Activated CD4-positive, alpha-beta T cell treated with anti-CD3 and anti-CD28 coated beads, Interleukin-10, Interleukin-2, amounts not matched to agents 100 ng/mL and 50 ng/mL, durations not matched to agents 16 hours and 8 hours (primary cell): ENCODE data around the gene PRKAR1A.
"Not testable (repeated sequence)": the region's sequence is repeated elsewhere in the genome, so short reads cannot be mapped to it uniquely, and the experiment has no call there.

Experiments
- DNase-seq: peaks from one replicate; pipeline ENCODE4 v3.0.0-alpha.2; 2020

PRKAR1A gene

DNA sequence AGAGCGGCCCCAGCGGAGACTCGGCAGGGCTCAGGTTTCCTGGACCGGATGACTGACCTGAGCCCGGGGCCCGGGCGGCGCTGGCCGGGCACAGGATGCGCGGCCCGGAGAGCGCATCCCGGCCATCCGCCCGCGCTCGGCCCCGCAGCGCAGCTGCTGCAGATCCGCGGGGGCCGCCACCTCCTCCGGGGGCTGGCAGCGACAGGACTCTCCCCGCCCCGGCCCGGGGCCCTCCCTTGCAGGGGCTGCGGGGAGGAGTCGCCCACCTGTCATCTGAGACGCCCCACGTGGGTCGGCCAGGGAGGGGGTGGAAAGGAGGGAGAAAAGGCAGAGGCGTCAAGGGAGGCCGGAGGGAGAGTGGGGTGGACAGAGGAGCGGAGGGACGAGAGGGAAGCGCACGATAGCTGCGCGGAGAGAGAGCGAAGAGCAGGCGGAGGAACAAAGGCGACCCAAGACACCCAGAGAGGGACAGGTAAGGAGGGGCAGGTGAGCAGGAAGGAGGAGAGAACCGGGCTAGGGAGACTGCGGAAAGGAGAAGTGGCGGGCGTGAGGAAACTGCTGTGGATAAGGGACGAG, 471 bp upstream of the PRKAR1A start:
- DNase-seq = peak; percentile 59

- no peak for DNase-seq
These were observed 787 bp downstream of the PRKAR1A start for GRCh38 chr17:68512960-68513474.

GRCh38 chr17:68513932-68514331, 1.7 kb downstream of the PRKAR1A start:
- DNase-seq = no peak

DNA sequence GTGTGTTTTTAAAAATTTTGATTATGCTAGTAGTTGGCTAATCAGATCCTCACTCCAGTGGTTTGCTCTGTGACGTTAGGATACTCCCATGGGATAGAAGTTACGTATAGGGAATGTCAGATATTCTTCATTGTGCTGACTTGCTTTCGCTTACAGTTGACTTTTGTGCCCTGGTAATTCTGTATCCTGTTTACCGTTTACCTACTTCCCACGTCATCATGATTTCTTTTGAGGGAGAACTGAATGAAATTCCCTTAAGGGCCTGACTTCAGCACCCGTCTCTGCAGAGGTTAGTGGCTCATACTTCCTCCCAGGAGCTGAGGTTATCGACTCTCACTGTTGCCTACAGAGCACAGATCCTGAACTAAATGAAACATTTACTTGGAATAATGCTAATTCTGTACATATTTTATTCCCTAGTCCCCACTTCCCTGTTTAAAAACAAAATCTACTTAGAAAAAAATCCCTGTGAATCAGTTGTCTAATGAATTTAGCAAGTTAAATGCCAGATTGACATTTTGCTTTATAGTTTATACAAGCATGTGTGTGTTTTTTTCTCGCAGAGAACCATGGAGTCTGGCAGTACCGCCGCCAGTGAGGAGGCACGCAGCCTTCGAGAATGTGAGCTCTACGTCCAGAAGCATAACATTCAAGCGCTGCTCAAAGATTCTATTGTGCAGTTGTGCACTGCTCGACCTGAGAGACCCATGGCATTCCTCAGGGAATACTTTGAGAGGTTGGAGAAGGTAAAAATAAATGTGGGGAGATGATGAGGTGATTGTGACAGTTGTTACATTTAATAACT, 2.8 kb downstream of the PRKAR1A start:
- no peak for DNase-seq

DNA sequence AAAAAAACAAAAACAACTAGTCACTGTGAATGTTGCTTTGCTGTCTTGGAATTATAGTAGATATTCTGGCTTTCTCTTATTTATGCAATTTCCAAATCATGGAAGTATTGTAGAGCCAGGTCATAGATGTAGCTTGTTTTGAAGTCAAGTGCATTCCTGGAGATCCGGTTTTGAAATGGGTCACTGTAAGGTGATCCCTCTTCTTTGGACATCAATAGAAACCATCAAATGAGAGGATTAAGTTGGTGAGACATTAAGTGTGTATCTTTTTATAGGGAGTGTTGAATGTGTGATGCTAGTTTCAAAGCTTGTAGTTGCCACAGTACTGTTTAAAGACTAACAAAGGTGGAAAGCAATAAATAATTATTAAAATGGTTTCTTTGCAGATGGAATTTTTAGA, 4.5 kb downstream of the PRKAR1A start:
- no peak for DNase-seq

DNA sequence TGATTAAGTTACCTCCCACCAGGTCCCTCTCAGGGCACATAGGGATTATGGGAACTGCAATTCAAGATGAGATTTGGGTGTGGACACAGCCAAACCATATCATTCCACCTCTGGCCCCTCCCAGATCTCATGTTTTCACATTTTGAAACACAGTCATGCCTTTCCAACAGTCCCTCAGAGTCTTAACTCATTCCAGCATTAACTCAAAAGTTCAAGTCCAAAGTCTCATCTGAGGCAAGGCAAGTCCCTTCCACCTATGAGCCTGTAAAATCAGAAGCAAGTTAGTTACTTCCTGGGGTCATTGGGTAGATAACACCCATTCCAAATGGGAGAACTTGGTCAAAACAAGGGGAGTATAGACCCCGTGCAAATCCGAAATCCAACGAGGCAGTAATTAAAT, 5.4 kb downstream of the PRKAR1A start:
- not testable (repeated sequence) for DNase-seq

DNA sequence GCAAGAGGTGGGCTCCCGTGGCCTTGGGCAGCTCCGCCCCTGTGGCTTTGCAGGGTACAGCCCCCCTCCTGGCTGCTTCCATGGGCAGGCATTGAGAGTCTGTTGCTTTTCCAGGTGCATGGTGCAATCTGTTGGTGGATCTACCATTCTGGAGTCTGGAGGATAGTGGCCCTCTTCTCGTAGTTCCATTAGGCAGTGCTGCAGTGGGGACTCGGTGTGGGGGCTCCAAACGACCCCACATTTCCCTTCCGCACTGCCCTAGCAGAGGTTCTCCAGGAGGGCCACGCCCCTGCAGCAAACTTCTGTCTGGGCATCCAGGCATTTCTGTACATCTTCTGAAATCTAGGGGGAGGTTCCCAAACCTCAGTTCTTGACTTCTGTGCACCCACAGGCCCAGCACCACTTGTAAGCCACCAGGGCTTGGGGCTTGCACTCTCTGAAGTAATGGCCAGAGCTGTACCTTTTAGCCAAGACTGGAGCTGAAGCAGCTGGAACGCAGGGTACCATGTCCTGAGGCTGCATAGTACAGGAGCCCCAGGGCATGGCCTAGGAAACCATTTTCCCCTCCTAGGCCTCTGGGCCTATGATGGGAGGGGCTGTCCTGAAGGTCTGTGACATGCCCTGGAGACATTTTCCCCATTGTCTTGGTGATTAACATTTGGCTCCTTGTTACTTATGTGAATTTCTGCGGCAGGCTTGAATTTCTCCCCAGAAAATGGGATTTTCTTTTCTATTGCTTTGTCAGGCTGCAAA, 6.0 kb downstream of the PRKAR1A start:
- DNase-seq = no peak

DNA sequence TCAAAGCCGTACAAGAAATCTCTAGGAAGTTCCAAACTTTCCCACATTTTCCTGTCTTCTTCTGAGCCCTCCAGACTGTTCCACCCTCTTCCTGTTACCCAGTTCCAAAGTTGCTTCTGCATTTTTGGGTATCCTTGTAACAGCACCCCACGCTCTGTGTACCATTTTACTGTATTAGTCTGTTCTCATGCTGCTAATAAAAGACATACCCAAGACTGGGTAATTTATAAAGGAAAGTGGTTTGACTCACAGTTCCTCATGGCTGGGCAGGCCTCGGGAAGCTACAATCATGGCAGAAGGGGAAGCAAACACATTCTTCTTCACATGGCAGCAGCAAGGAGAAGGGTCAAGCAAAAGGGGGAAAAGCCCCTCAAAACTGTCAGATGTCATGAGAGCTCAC, 6.8 kb downstream of the PRKAR1A start:
- DNase-seq = not testable (repeated sequence)

- no peak for DNase-seq
These were observed 7.7 kb downstream of the PRKAR1A start for GRCh38 chr17:68519911-68520310.

- DNase-seq = no peak
These were observed 10.0 kb downstream of the PRKAR1A start for GRCh38 chr17:68522266-68522665.

- no peak for DNase-seq
These were observed 14.3 kb downstream of the PRKAR1A start for GRCh38 chr17:68526548-68526947.

DNA sequence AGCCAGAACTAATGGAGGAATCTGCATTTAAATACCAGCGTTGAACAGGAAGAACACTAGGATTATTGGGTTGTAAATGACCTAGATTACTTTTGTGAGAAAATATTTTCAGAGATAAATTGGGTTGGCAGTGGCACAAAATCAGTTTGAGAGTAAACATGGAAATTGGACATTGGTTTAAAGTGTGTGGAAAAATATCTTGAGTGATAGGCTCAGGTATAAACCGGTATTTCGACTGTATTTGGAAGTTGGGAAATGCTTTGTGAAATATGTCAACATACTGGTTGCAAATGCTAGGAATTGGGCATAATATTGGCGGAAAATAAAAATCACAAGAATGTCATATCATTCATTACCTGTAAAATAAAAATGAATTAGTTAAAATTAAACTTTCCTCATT, 15.1 kb downstream of the PRKAR1A start:
- no peak for DNase-seq

DNA sequence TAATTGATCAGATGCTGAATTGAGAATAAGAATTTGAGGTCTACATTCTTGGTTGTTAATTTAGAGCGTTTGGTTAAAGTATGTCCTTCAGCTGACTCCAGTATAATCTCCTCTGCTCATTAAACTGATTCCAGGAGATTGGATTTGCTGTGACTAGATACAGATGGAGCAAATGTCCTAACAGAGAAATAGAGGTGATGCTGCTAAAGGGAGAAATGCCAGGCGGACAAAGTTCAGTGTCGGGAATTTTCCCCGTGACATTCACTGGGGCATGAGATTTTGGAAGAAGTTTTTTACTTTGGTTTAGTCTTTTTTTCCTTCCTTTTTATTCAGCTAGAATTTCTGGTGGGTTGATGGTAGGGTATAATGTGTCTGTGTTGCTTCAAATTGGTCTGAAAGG, 19.0 kb downstream of the PRKAR1A start:
- no peak for DNase-seq

DNA sequence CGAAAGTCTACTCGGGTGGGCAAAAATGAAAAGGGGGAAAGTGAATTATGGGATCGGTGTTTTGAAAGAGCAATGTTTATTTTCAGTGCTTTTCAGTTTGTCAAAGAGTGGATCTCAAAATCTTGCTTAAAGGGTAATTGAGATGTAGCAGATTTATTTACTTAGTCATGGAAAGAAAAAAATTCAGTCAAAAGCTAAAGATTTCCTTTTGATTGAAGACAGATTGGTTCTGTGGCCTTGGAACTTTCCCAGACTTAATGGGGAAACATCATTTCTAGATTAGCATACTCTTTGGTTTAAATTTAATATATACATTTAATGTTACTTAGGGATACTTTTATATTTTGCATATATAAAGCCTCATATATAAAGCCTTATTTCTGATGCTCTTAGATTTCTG, 20.6 kb downstream of the PRKAR1A start:
- no peak for DNase-seq

DNA sequence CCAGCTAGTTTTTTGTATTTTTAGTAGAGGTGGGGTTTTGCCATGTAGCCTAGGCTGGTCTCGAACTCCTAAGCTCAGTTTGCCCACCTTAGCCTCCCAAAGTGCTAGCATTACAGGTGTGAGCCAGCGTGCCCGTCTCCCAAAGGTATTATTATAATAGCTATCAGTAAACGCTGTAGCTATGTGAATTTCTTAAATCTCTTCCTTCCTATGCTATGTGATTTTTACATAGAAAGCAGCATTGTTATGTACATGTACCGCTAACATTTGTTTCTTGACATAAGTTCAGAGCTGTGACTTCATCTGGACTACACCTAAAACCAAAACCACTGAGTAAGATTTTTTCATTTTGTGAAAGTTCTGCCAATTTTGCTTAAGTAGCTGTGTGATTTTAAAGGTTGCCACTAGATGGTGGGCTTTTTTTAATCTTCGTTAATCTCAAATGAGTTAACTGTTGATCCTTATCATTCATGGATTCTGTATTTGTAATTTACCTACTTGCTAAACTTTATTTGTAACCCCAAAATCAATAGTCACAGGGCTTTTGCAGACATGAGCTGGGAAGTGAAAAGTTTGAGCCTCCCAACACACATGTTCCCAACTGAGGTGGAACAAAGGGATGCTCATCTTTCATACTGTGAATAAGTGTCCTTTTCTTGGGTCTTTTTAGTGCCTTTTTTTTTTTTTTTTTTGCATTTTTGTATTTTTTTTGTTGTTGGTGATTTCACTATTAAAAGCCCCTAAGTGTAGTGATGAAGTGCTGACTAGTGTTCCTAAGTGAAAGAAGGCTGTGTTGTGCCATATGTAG, 21.9 kb downstream of the PRKAR1A start:
- peak; percentile 44 for DNase-seq

DNA sequence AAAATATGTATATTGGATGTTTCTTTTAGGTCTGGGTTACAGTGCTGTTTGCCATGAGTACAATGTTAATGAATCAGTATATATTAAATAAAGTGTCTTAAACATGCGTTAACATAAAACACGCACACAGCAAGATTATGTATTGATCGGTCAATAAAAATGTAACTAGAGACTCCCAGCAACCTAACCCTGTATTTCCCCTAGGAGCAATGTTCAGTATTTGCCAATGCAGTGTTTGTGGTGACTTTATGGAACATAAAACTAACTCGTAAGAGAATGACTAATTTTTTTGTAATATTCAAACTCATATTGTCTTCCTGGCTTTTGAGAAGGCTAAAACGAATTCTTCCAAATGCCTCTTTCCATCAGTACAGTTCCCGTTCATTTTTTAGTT, 22.5 kb downstream of the PRKAR1A start:
- DNase-seq = no peak

DNA sequence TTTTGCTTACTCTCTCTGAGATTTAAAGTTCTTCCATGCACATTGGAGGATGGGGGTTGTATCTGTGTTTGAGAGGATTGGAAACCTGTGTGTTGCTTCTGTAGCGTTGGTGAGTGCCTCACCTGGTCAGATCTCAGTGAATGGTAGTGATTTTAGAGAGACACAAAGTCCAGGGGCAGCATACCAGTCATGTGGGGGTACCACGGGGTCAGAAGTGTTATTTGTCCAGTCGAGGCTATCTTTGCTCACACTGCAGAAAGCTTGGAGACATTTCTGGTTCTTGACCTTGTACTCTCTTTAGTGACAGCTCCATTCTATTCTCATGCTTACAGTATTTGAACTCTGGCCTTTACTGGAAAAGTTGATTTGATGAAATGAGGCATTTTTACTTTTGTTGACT, 23.7 kb downstream of the PRKAR1A start:
- no peak for DNase-seq

GRCh38 chr17:68539548-68540467, 27.6 kb downstream of the PRKAR1A start:
- DNase-seq = peak; percentile 3

- no peak for DNase-seq
These were observed 28.8 kb downstream of the PRKAR1A start for GRCh38 chr17:68540981-68541380.

GRCh38 chr17:68541816-68542215, 29.6 kb downstream of the PRKAR1A start:
- DNase-seq = no peak

GRCh38 chr17:68542698-68543463, 30.7 kb downstream of the PRKAR1A start:
- DNase-seq = no peak
